GM13976 (cell line): ENCODE results near the gene SPTBN5.

Experiments
- DNase-seq: peaks from one replicate; pipeline ENCODE4 v3.0.0; 2012; ENCODE audit warnings: low spot score
- in situ Hi-C: fragments of 300-500 bp; cut with MboI; formaldehyde crosslinking; loops from one replicate; pipeline ENCODE4 v1.12.0; 2022; ENCODE audit warnings: low sequenced_read_pairs, mixed read lengths, inconsistent platforms; ENCODE audit not compliant: unreplicated experiment
- TF ChIP-seq, protein P1 (sequence below): IDR thresholded peaks from 2 replicates; pipeline ENCODE4 v1.5.1; 2012; ENCODE audit warnings: borderline replicate concordance, mild to moderate bottlenecking; ENCODE audit not compliant: insufficient read depth; ENCODE audit errors: extremely low read depth, missing control alignments, control extremely low read depth

SPTBN5 gene

GRCh38 chr15:41893422-41894250 lies at the start of gene SPTBN5:
SPTBN5 (minus strand) TSS chr15:41894053; CDS start chr15:41893497, 556 bp downstream.
- TF ChIP-seq, protein P1, sequence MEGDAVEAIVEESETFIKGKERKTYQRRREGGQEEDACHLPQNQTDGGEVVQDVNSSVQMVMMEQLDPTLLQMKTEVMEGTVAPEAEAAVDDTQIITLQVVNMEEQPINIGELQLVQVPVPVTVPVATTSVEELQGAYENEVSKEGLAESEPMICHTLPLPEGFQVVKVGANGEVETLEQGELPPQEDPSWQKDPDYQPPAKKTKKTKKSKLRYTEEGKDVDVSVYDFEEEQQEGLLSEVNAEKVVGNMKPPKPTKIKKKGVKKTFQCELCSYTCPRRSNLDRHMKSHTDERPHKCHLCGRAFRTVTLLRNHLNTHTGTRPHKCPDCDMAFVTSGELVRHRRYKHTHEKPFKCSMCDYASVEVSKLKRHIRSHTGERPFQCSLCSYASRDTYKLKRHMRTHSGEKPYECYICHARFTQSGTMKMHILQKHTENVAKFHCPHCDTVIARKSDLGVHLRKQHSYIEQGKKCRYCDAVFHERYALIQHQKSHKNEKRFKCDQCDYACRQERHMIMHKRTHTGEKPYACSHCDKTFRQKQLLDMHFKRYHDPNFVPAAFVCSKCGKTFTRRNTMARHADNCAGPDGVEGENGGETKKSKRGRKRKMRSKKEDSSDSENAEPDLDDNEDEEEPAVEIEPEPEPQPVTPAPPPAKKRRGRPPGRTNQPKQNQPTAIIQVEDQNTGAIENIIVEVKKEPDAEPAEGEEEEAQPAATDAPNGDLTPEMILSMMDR = no peak
- no peak for DNase-seq
- in situ Hi-C loops = no loop called here

DNA sequence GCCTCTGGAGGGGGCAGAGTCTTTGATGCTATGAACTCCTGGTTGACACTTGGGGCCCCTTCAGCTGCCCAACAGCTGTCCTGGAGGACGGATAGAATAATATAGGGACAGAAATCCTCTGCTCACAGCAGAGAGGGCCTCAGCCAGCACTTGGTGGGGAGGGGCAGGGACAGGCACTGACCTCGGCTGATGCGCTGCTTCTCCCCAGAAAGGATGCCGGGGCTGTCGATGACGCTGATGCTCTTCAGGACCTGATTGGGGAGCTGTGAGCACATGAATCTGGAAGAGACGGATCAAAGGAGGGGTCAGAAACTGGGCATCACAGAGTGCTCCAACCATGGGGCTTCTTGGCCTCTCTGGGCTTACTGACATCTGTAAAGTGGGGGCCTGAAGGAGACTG lies 49.0 kb upstream of the SPTBN5 start:
- no peak for DNase-seq
- in situ Hi-C loops = no loop called here
- TF ChIP-seq, protein P1 = no peak

DNA sequence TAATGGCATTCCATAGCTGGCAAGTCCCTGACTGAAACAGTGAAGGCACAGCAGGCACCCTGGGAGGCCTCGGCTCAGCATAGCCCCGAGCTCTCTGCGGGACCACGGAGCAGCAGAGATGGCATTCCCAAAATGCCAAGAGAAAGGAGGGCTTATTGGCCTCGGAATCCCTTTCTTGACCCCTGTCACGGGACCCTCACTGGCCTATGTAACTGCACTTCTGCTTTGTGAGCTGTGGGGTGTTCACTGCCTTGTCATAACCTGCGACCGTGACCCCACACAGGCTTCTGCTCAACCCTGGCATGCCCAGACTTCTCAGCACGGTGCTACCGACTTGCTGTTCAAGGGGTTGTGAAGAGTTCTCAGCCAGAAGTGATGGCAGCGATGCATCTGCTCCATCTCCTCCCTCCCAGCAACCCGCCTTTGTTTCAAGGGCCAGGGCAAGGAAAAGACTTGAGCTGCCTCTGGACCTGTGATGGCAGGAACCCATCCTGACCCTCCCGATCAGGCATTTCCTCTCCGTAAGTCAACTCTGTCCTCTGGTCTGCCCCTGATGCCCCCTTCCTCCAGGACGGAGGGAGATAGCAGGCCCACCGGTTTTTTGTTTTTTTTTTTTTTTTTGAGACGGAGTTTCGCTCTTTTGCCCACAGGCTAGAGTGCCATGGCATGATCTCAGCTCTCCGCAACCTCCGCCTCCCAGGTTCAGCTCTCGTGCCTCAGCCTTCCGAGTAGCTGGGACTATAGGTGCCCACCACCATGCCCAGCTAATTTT lies 48.0 kb upstream of the SPTBN5 start:
- TF ChIP-seq, protein P1 = no peak
- in situ Hi-C loops = no loop called here
- no peak for DNase-seq

- in situ Hi-C loops = no loop called here
- TF ChIP-seq, protein P1 = no peak
- no peak for DNase-seq
These were observed 46.6 kb upstream of the SPTBN5 start for GRCh38 chr15:41940441-41940857.

- DNase-seq = no peak
- in situ Hi-C loops = no loop called here
- TF ChIP-seq, protein P1 = no peak
These were observed 46.1 kb upstream of the SPTBN5 start for GRCh38 chr15:41939986-41940385.

GRCh38 chr15:41937568-41937923 lies 43.7 kb upstream of the SPTBN5 start:
- TF ChIP-seq, protein P1 = no peak
- in situ Hi-C loops = no loop called here
- no peak for DNase-seq
